B cell (primary cell): ENCODE measurements around the gene VSTM2B. TPM values are rescaled to one million over a fixed set of nuclear protein-coding genes. Genes with fewer than 3 reads are reported as not detected.

Experiments used
- ATAC-seq: fragments of 200-7000 bp; cut with Tn5 transposase; one replicate; pipeline ENCODE4 v1.10.0; 2021; ENCODE audit warnings: low read depth, mild to moderate bottlenecking, moderate number of reproducible peaks, moderate library complexity
- CTCF ChIA-PET: fragments of 350-600 bp; sonication (Branson Sonifier 250); formaldehyde crosslinking; loops from one replicate; lab custom pipeline; 2021; ENCODE audit warnings: antibody characterized with exemption, inconsistent platforms; lab: Charles Lee
- POLR2A ChIA-PET: fragments of 350-600 bp; sonication (Branson Sonifier 250); formaldehyde crosslinking; loops from one replicate; lab custom pipeline; 2021; ENCODE audit warnings: antibody characterized with exemption; lab: Charles Lee
- DNase-seq: peaks from one replicate; pipeline ENCODE4 v3.0.0; 2013
- H2AFZ ChIP-seq: 2 replicates; pipeline ENCODE4 v1.6.1; 2012; ENCODE audit warnings: mild to moderate bottlenecking, low read depth, low read length; ENCODE audit not compliant: insufficient read depth, poor library complexity, severe bottlenecking
- H3K27ac ChIP-seq, 2 donors: 1 replicate in 1 of 2; 2 replicates in 1 of 2; pipeline ENCODE4 v1.5.1; 2012 to 2013; ENCODE audit warnings: low read length in 2 of 2, mild to moderate bottlenecking in 2 of 2, moderate library complexity in 1 of 2
- H3K27me3 ChIP-seq, 4 experiments: fragments of 200-600 bp in 1 of 4; sonication (generic) in 1 of 4; replicated peaks in 1 of 4; 1 replicate in 2 of 4; 2 replicates in 2 of 4; pipeline versions ENCODE4 v1.6.1 to v1.7.0; 2013 to 2016; ENCODE audit warnings: low read length in 3 of 4, mild to moderate bottlenecking in 2 of 4, mixed read lengths in 1 of 4, moderate library complexity in 1 of 4; ENCODE audit not compliant: insufficient read depth in 4 of 4, control insufficient read depth in 3 of 4; ENCODE audit errors: control extremely low read depth in 1 of 4
- H3K36me3 ChIP-seq, 2 experiments: replicated peaks in 1 of 2; 1 replicate in 1 of 2; 2 replicates in 1 of 2; pipeline versions ENCODE4 v1.6.1 to v1.7.1; 2013; ENCODE audit warnings: low read length in 1 of 2; ENCODE audit not compliant: insufficient read depth in 2 of 2, control insufficient read depth in 1 of 2; ENCODE audit errors: control extremely low read depth in 1 of 2, extremely low read depth in 1 of 2
- H3K4me1 ChIP-seq, 2 donors: fragments of 200-600 bp in 1 of 2; sonication (generic) in 1 of 2; 1 replicate in 1 of 2; 2 replicates in 1 of 2; pipeline versions ENCODE4 v1.5.1 to v1.6.1; 2013 to 2017; ENCODE audit warnings: low read length in 2 of 2; ENCODE audit not compliant: control insufficient read depth in 2 of 2, insufficient read depth in 2 of 2
- H3K4me2 ChIP-seq: replicated peaks from 2 replicates; pipeline ENCODE3; 2012; ENCODE audit warnings: mild to moderate bottlenecking, low read depth, low read length; ENCODE audit not compliant: poor library complexity, severe bottlenecking
- H3K4me3 ChIP-seq, 5 experiments: fragments of 200-600 bp in 1 of 5; sonication (generic) in 1 of 5; 1 replicate in 3 of 5; 2 replicates in 2 of 5; pipeline versions ENCODE4 v1.5.1 to v1.7.0; 2011 to 2016; ENCODE audit warnings: low read length in 4 of 5, mild to moderate bottlenecking in 4 of 5, low read depth in 2 of 5, control low read depth in 1 of 5, moderate library complexity in 1 of 5; ENCODE audit not compliant: insufficient read depth in 1 of 5; ENCODE audit errors: control extremely low read depth in 1 of 5, extremely low read depth in 1 of 5
- H3K79me2 ChIP-seq: fragments of 200-600 bp; sonication (generic); one replicate; pipeline ENCODE4 v1.6.0; 2016; ENCODE audit warnings: low read length; ENCODE audit not compliant: control insufficient read depth, insufficient read depth
- H3K9ac ChIP-seq: fragments of 200-600 bp; sonication (generic); 2 replicates; pipeline ENCODE4 v1.6.1; 2017; ENCODE audit warnings: mild to moderate bottlenecking, low read length, moderate library complexity
- H3K9me3 ChIP-seq, 3 donors: one replicate each; pipeline versions ENCODE4 v1.6.1 to v1.7.1; 2013; ENCODE audit warnings: low read length in 2 of 3; ENCODE audit not compliant: control insufficient read depth in 2 of 3, insufficient read depth in 1 of 3; ENCODE audit errors: control extremely low read depth in 1 of 3
- H4K20me1 ChIP-seq: 2 replicates; pipeline ENCODE4 v1.6.0; 2012; ENCODE audit warnings: mild to moderate bottlenecking, low read length; ENCODE audit not compliant: insufficient read depth, control insufficient read depth, poor library complexity, severe bottlenecking
- H3K27ac Mint-ChIP-seq: one replicate; pipeline ENCODE4 v1.8.0; 2021; ENCODE audit warnings: mixed read lengths
- H3K27me3 Mint-ChIP-seq: one replicate; pipeline ENCODE4 v1.8.0; 2021; ENCODE audit warnings: mixed read lengths
- H3K4me1 Mint-ChIP-seq: one replicate; pipeline ENCODE4 v1.8.0; 2021; ENCODE audit warnings: mixed read lengths
- H3K4me3 Mint-ChIP-seq: one replicate; pipeline ENCODE4 v1.8.0; 2021; ENCODE audit warnings: mixed read lengths
- H3K9me3 Mint-ChIP-seq: one replicate; pipeline ENCODE4 v1.8.0; 2022; ENCODE audit warnings: mixed read lengths; ENCODE audit not compliant: insufficient read depth
- EZH2 ChIP-seq: IDR thresholded peaks from 2 replicates; pipeline ENCODE4 v1.6.1; 2012; ENCODE audit warnings: borderline replicate concordance, low read depth, mild to moderate bottlenecking, moderate library complexity, low read length; ENCODE audit not compliant: insufficient read depth, poor library complexity, severe bottlenecking
- WGBS: methylation state at CpG from one replicate; pipeline ENCODE4 v1.1.5; 2013; ENCODE audit warnings: missing lambda C conversion rate; ENCODE audit not compliant: insufficient coverage; 5-methylcytosine and 5-hydroxymethylcytosine counted together
- intact Hi-C: fragments of 100-400 bp; cut with micrococcal nuclease; formaldehyde crosslinking; loops from one replicate; pipeline ENCODE4 v1.10.0; 2022
- polyA plus RNA-seq: library from polyadenylated mRNA; depleted of rRNA; stranded (reverse); fragments of >200 nt; gene quantifications from 2 replicates; pipeline ENCODE4 v1.2.3, GENCODE V29; 2012
- total RNA-seq, 2 donors: library from RNA; stranded (reverse); fragments of 120-200 nt in 1 of 2; gene quantifications; 1 replicate in 1 of 2; 2 replicates in 1 of 2; pipeline versions ENCODE4 v1.2.3 to v1.2.4, GENCODE V29; 2013 to 2022
- TF ChIP-seq, protein P1 (sequence below): fragments of 200-600 bp; IDR thresholded peaks from one replicate; pipeline ENCODE4 v1.8.0; 2022; ENCODE audit warnings: antibody characterized with exemption, mild to moderate bottlenecking

Gene VSTM2B
- total and polyA plus RNA-seq, 2 donors (not counting 1 experiment from before 2014, with no cell fraction given) = not detected

GRCh38 chr19:29567366-29567915 is 41.6 kb downstream of the VSTM2B start:
- Mint-ChIP-seq H3K4me1 (no peaks in the 10 kb centered on the region), H3K9me3 (no peaks in the 10 kb centered on the region), H3K27ac (no peak overlapping the region), H3K4me3 (no peak overlapping the region), H3K27me3 (peaks cover 17% of the 10 kb centered on the region)
- H3K27ac ChIP-seq = no peak overlapping the region
- 89% methylated on average over 1 of the region's 2 CpGs for WGBS
- ChIA-PET POLR2A (no interaction called here), CTCF (no interaction called here)
- TF ChIP-seq, protein P1, sequence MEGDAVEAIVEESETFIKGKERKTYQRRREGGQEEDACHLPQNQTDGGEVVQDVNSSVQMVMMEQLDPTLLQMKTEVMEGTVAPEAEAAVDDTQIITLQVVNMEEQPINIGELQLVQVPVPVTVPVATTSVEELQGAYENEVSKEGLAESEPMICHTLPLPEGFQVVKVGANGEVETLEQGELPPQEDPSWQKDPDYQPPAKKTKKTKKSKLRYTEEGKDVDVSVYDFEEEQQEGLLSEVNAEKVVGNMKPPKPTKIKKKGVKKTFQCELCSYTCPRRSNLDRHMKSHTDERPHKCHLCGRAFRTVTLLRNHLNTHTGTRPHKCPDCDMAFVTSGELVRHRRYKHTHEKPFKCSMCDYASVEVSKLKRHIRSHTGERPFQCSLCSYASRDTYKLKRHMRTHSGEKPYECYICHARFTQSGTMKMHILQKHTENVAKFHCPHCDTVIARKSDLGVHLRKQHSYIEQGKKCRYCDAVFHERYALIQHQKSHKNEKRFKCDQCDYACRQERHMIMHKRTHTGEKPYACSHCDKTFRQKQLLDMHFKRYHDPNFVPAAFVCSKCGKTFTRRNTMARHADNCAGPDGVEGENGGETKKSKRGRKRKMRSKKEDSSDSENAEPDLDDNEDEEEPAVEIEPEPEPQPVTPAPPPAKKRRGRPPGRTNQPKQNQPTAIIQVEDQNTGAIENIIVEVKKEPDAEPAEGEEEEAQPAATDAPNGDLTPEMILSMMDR = no peak
- TF ChIP-seq EZH2 = no peak
- ATAC-seq (no peak), DNase-seq (no peak)
- H3K4me3 ChIP-seq = no peak overlapping the region
- H3K36me3 ChIP-seq = no peaks in the 10 kb centered on the region
- H3K9me3 ChIP-seq = no peaks in the 10 kb centered on the region
- no peak overlapping the region for H3K4me2 ChIP-seq
- no peaks in the 10 kb centered on the region for H4K20me1 ChIP-seq
- no peaks in the 10 kb centered on the region for H3K27me3 ChIP-seq
- H3K4me1 ChIP-seq = no peaks in the 10 kb centered on the region
- H2AFZ ChIP-seq = no peak overlapping the region
- H3K9ac ChIP-seq = no peak overlapping the region
- H3K79me2 ChIP-seq = no peaks in the 10 kb centered on the region
- intact Hi-C loops = no loop called here

DNA sequence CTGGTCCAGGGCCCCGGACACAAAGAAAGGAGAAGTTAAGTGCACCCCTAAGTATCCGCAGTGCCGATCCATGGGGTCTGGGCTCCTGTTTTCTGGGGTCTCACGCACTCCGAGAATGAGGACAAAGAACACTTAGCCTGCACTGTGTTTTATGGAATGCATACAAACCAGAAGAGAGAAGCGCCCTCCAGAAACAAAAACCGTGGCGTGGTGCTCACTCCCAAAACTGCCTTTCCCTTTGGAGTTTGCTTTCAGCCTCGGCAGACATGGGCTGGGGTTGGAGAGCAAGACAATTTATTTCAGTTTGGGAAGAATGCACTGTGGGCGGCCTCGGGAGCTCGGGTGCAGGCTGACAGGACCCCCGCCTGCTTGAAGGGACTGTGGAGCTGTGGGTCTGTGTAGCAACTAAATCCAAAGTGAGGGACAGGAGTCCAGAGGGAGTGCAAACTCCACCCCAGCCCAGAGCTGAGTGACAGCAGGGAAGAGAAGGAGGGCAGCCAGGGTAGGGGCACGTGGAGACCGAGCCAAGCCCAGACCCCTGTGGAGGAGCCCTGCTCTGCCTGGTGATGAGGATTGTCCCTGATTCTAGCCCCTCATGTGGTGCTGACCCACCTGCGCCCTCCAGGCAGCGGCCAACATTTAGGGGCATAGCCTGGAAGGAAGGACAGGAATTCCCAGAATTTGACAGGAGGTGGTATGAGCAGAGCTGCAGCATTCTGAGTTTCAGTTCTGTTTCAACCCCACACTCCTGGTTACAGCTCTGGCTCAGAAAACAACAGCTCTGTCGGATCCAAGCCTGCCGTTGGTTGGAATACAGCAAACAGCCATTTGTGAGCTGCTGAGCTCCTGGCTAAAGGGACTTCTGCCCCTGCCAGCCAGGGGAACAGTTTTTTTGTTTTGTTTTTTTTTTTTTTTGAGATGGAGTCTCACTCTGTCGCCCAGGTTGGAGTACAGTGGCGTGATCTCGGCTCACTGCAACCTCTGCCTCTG is 42.5 kb downstream of the VSTM2B start:
- H3K4me3 ChIP-seq = no peak overlapping the region
- ChIA-PET CTCF (no interaction called here), POLR2A (no interaction called here)
- TF ChIP-seq EZH2 = no peak
- TF ChIP-seq, protein P1 = no peak
- no peak overlapping the region for H3K27ac ChIP-seq
- Mint-ChIP-seq H3K27ac (peak overlapping the region; percentile 41), H3K4me1 (no peaks in the 10 kb centered on the region), H3K9me3 (no peaks in the 10 kb centered on the region), H3K4me3 (no peak overlapping the region), H3K27me3 (peaks cover 17% of the 10 kb centered on the region)
- DNase-seq = no peak
- intact Hi-C loops = no loop called here
- H4K20me1 ChIP-seq = no peaks in the 10 kb centered on the region
- no peaks in the 10 kb centered on the region for H3K79me2 ChIP-seq
- 77% methylated on average over 16 of the region's 22 CpGs for WGBS
- no peaks in the 10 kb centered on the region for H3K36me3 ChIP-seq
- ATAC-seq = no peak
- H3K9me3 ChIP-seq = no peaks in the 10 kb centered on the region
- H3K4me2 ChIP-seq = no peak overlapping the region
- H3K9ac ChIP-seq = no peak overlapping the region
- H3K27me3 ChIP-seq = no peaks in the 10 kb centered on the region
- no peaks in the 10 kb centered on the region for H3K4me1 ChIP-seq
- H2AFZ ChIP-seq = no peak overlapping the region
